ENCODE results near the gene PLA2G4F. TPM values are rescaled to one million over a fixed set of nuclear protein-coding genes. Genes with fewer than 3 reads are reported as not detected.

PLA2G4F gene
- total RNA-seq, 4 donors from 2014 or later = 3.9 to 24.8 (median 14.1) TPM

- TF ChIP-seq CTCF (IDR thresholded peaks at IDR 0.05) = no peak
- TF ChIP-seq POLR2A (IDR thresholded peaks at IDR 0.05) = no peak
- no peak overlapping the region for H3K4me3 ChIP-seq (replicated peaks in 1 of 3)
- WGBS, 2 donors = 91 to 93% methylated on average over 4 of the region's 4 CpGs
- no peak overlapping the region for H3K27ac ChIP-seq
- no peak for DNase-seq
- no peaks in the 10 kb centered on the region for H3K9me3 ChIP-seq
- intact Hi-C loops (cut with DNase I) = loop anchor here (5.0 kb wide), 1 partner anchor 71 kb away; no protein-coding TSS in a partner anchor
- peaks cover 6 to 10% of the 10 kb centered on the region in 2 donors for H3K4me1 ChIP-seq
- no peaks in the 10 kb centered on the region for H3K36me3 ChIP-seq
- no peaks in the 10 kb centered on the region for H3K27me3 ChIP-seq
These were observed 13.1 kb downstream of the PLA2G4F start for GRCh38 chr15:42143356-42143755.

GRCh38 chr15:42141795-42142667 is 14.4 kb downstream of the PLA2G4F start:
- 77 to 86% methylated on average over 17 to 21 of the region's 21 CpGs for WGBS, 2 donors
- no peak for DNase-seq
- intact Hi-C loops (cut with DNase I) = loop anchor here (5.0 kb wide), 1 partner anchor 70 kb away; no protein-coding TSS in a partner anchor
- Histone ChIP-seq H3K4me1 (peaks cover 6 to 8% of the 10 kb centered on the region in 2 donors), H3K4me3 (replicated peaks in 1 of 3) (no peak overlapping the region), H3K27me3 (no peaks in the 10 kb centered on the region), H3K36me3 (no peaks in the 10 kb centered on the region), H3K9me3 (no peaks in the 10 kb centered on the region), H3K27ac (no peak overlapping the region)
- TF ChIP-seq CTCF (IDR thresholded peaks at IDR 0.05) (no peak), POLR2A (IDR thresholded peaks at IDR 0.05) (no peak)

GRCh38 chr15:42141246-42141645 is 15.2 kb downstream of the PLA2G4F start:
- 93 to 96% methylated on average over 7 of the region's 7 CpGs for WGBS, 2 donors
- peaks cover 2 to 3% of the 10 kb centered on the region in 2 donors for H3K4me1 ChIP-seq
- TF ChIP-seq POLR2A (IDR thresholded peaks at IDR 0.05) = no peak
- no peak for TF ChIP-seq CTCF (IDR thresholded peaks at IDR 0.05)
- H3K27me3 ChIP-seq = no peaks in the 10 kb centered on the region
- H3K4me3 ChIP-seq (replicated peaks in 1 of 3) = no peak overlapping the region
- H3K36me3 ChIP-seq = no peaks in the 10 kb centered on the region
- intact Hi-C loops (cut with DNase I) = loop anchor here (5.0 kb wide), 1 partner anchor 69 kb away; no protein-coding TSS in a partner anchor
- no peak for DNase-seq
- no peak overlapping the region for H3K27ac ChIP-seq
- no peaks in the 10 kb centered on the region for H3K9me3 ChIP-seq

GRCh38 chr15:42140383-42141070 is 15.9 kb downstream of the PLA2G4F start:
- H3K4me3 ChIP-seq (replicated peaks in 1 of 3) = no peak overlapping the region
- H3K36me3 ChIP-seq = no peaks in the 10 kb centered on the region
- no peaks in the 10 kb centered on the region for H3K27me3 ChIP-seq
- H3K4me1 ChIP-seq = no peaks in the 10 kb centered on the region
- H3K9me3 ChIP-seq = no peaks in the 10 kb centered on the region
- 80 to 83% methylated on average over 7 to 8 of the region's 8 CpGs for WGBS, 2 donors
- H3K27ac ChIP-seq = no peak overlapping the region
- DNase-seq = no peak
- intact Hi-C loops (cut with DNase I) = loop anchor here (5.0 kb wide), 1 partner anchor 68 kb away; no protein-coding TSS in a partner anchor
- TF ChIP-seq POLR2A (IDR thresholded peaks at IDR 0.05) = no peak
- no peak for TF ChIP-seq CTCF (IDR thresholded peaks at IDR 0.05)
